GM23338 (cell line): ENCODE results near the gene AREL1.

Experiments used
- CREB1 ChIP-seq: fragments of 250-450 bp; sonication (Bioruptor Pico); IDR thresholded peaks from 2 replicates; pipeline ENCODE4 v1.5.0; 2020; ENCODE audit warnings: low read depth, mild to moderate bottlenecking, moderate library complexity
- EZH2 ChIP-seq: fragments of 200-600 bp; sonication (generic); IDR thresholded peaks from one replicate; pipeline ENCODE4 v1.8.0; 2017; ENCODE audit warnings: antibody characterized with exemption, mild to moderate bottlenecking, low read depth; ENCODE audit not compliant: unreplicated experiment
- EZH2phosphoT487 ChIP-seq: fragments of 200-600 bp; sonication (generic); IDR thresholded peaks from one replicate; pipeline ENCODE4 v1.8.1; 2018; ENCODE audit warnings: antibody characterized with exemption; ENCODE audit not compliant: unreplicated experiment
- JUNB ChIP-seq: IDR thresholded peaks from one replicate; pipeline ENCODE4 v1.6.1; 2016; ENCODE audit warnings: antibody characterized with exemption; ENCODE audit not compliant: unreplicated experiment
- NANOG ChIP-seq: IDR thresholded peaks from 2 replicates; pipeline ENCODE4 v1.6.1; 2016; ENCODE audit warnings: antibody characterized with exemption, borderline replicate concordance
- POLR2AphosphoS5 ChIP-seq: IDR thresholded peaks from 2 replicates; pipeline ENCODE4 v1.6.1; 2016; ENCODE audit warnings: antibody characterized with exemption, low read depth
- STAT1 ChIP-seq: IDR thresholded peaks from one replicate; pipeline ENCODE4 v1.6.1; 2016; ENCODE audit warnings: antibody characterized with exemption; ENCODE audit not compliant: unreplicated experiment
- ZNF331 ChIP-seq: fragments of 250-450 bp; sonication (Bioruptor Pico); IDR thresholded peaks from 2 replicates; pipeline ENCODE4 v1.5.0; 2020; ENCODE audit warnings: low read depth, mild to moderate bottlenecking, moderate library complexity
- TF ChIP-seq, protein P1 (sequence below), 2 experiments: fragments of 200-600 bp in 1 of 2; sonication (generic) in 1 of 2; conservative IDR thresholded peaks; 2 replicates each; pipeline versions ENCODE4 v1.5.1 to v1.6.1; 2016 to 2017; ENCODE audit warnings: antibody characterized with exemption in 2 of 2, low read depth in 2 of 2, mild to moderate bottlenecking in 2 of 2, moderate library complexity in 1 of 2
- TF ChIP-seq, protein P2 (sequence below): IDR thresholded peaks from one replicate; pipeline ENCODE4 v1.6.1; 2018; ENCODE audit warnings: antibody characterized with exemption; ENCODE audit not compliant: unreplicated experiment

DNA sequence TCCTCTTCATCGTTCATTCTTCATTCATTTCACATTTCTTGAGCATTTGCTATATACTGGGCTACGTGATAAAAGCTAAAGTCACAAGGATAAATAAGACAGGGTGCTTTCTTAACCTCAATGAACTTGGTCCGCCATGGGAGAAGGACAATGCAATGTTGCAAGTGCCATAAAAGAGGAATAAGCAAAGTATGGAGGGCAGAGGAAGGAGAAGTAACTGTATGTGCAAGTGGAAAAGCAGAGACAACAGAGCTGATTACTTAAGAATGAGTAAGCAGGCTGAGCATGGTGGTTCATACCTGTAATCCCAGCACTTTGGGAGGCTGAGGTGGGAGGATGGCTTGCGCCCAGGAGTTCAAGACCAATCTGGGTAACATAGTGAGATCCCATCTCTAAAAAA, 14.4 kb downstream of the AREL1 start:
- no peak for TF ChIP-seq POLR2AphosphoS5
- TF ChIP-seq, protein P1, sequence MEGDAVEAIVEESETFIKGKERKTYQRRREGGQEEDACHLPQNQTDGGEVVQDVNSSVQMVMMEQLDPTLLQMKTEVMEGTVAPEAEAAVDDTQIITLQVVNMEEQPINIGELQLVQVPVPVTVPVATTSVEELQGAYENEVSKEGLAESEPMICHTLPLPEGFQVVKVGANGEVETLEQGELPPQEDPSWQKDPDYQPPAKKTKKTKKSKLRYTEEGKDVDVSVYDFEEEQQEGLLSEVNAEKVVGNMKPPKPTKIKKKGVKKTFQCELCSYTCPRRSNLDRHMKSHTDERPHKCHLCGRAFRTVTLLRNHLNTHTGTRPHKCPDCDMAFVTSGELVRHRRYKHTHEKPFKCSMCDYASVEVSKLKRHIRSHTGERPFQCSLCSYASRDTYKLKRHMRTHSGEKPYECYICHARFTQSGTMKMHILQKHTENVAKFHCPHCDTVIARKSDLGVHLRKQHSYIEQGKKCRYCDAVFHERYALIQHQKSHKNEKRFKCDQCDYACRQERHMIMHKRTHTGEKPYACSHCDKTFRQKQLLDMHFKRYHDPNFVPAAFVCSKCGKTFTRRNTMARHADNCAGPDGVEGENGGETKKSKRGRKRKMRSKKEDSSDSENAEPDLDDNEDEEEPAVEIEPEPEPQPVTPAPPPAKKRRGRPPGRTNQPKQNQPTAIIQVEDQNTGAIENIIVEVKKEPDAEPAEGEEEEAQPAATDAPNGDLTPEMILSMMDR (conservative IDR thresholded peaks at IDR 0.05; ENCODE audit: low read depth in 2 of 2) = no peak
- no peak for TF ChIP-seq EZH2
- TF ChIP-seq JUNB = no peak
- no peak for TF ChIP-seq EZH2phosphoT487
- TF ChIP-seq CREB1 (CRISPR knock-in tag) = no peak
- TF ChIP-seq NANOG = no peak
- TF ChIP-seq, protein P2, sequence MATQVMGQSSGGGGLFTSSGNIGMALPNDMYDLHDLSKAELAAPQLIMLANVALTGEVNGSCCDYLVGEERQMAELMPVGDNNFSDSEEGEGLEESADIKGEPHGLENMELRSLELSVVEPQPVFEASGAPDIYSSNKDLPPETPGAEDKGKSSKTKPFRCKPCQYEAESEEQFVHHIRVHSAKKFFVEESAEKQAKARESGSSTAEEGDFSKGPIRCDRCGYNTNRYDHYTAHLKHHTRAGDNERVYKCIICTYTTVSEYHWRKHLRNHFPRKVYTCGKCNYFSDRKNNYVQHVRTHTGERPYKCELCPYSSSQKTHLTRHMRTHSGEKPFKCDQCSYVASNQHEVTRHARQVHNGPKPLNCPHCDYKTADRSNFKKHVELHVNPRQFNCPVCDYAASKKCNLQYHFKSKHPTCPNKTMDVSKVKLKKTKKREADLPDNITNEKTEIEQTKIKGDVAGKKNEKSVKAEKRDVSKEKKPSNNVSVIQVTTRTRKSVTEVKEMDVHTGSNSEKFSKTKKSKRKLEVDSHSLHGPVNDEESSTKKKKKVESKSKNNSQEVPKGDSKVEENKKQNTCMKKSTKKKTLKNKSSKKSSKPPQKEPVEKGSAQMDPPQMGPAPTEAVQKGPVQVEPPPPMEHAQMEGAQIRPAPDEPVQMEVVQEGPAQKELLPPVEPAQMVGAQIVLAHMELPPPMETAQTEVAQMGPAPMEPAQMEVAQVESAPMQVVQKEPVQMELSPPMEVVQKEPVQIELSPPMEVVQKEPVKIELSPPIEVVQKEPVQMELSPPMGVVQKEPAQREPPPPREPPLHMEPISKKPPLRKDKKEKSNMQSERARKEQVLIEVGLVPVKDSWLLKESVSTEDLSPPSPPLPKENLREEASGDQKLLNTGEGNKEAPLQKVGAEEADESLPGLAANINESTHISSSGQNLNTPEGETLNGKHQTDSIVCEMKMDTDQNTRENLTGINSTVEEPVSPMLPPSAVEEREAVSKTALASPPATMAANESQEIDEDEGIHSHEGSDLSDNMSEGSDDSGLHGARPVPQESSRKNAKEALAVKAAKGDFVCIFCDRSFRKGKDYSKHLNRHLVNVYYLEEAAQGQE = no peak
- TF ChIP-seq ZNF331 (CRISPR knock-in tag) = no peak
- TF ChIP-seq STAT1 = no peak
